OCI-LY3 (cell line): Measurements from ENCODE around the gene SHC3.

Experiments
- CTCF ChIP-seq: fragments of 200-600, 300-600 bp; sonication (generic); IDR thresholded peaks from 2 replicates; pipeline ENCODE4 v1.5.1; 2014; ENCODE audit warnings: antibody characterized with exemption, low read length, low read depth
- EZH2phosphoT487 ChIP-seq: fragments of 200-600 bp; shearing (Covaris generic); IDR thresholded peaks from 2 replicates; pipeline ENCODE4 v1.6.1; 2018; ENCODE audit warnings: antibody characterized with exemption, mixed run types, low read depth

- TF ChIP-seq CTCF (no peak), EZH2phosphoT487 (no peak)
Observed at GRCh38 chr9:89044881-89045280, 133.7 kb downstream of the SHC3 start.
